ENCODE results near the gene SURF4.

Gene SURF4

GRCh38 chr9:133375724-133376654 is at the start of gene SURF4, which contains the start of gene STKLD1:
Gene SURF4, minus strand, starts transcription at chr9:133376060. Its CDS starts 91 bp downstream, at chr9:133375969.
Gene STKLD1, plus strand, starts transcription at chr9:133376366. Its CDS starts 108 bp downstream, at chr9:133376474.
- DNase-seq (ENCODE audit: low read depth in 2 of 2) = peak; percentile 86 to 93

GRCh38 chr9:133425049-133425632 is 49.3 kb upstream of the SURF4 start:
- no peak for DNase-seq (ENCODE audit: low read depth in 2 of 2)

GRCh38 chr9:133424187-133424586 is 48.3 kb upstream of the SURF4 start:
- DNase-seq (ENCODE audit: low read depth in 2 of 2) = no peak

- DNase-seq (ENCODE audit: low read depth in 2 of 2) = no peak
These were observed 47.4 kb upstream of the SURF4 start for GRCh38 chr9:133423216-133423615.

GRCh38 chr9:133421615-133422542 is 46.0 kb upstream of the SURF4 start, which contains the start of gene ADAMTS13:
Gene ADAMTS13, plus strand, starts transcription at chr9:133422367. Its CDS starts 77 bp downstream, at chr9:133422444.
- no peak for DNase-seq (ENCODE audit: low read depth in 2 of 2)

GRCh38 chr9:133420392-133420827 is 44.5 kb upstream of the SURF4 start:
- DNase-seq (ENCODE audit: low read depth in 2 of 2) = no peak

GRCh38 chr9:133419005-133419404 is 43.1 kb upstream of the SURF4 start:
- no peak for DNase-seq (ENCODE audit: low read depth in 2 of 2)

GRCh38 chr9:133417541-133418461 is 41.9 kb upstream of the SURF4 start, which contains the start of gene REXO4:
Gene REXO4, minus strand, starts transcription at chr9:133418010. Its CDS starts 166 bp downstream, at chr9:133417844.
- peak; percentile 63 to 67 for DNase-seq (ENCODE audit: low read depth in 2 of 2)

GRCh38 chr9:133415170-133415569 is 39.3 kb upstream of the SURF4 start:
- no peak for DNase-seq (ENCODE audit: low read depth in 2 of 2)

- no peak for DNase-seq (ENCODE audit: low read depth in 2 of 2)
These were observed 32.2 kb upstream of the SURF4 start for GRCh38 chr9:133408042-133408441.

GRCh38 chr9:133406480-133407307 is 30.8 kb upstream of the SURF4 start:
- peak; percentile 58 to 67 for DNase-seq (ENCODE audit: low read depth in 2 of 2)

- no peak for DNase-seq (ENCODE audit: low read depth in 2 of 2)
These were observed 29.9 kb upstream of the SURF4 start for GRCh38 chr9:133405508-133406438.

GRCh38 chr9:133404454-133405002 is 28.7 kb upstream of the SURF4 start:
- DNase-seq (ENCODE audit: low read depth in 2 of 2) = no peak

- DNase-seq (ENCODE audit: low read depth in 2 of 2) = peak; percentile 19 to 25
These were observed 28.1 kb upstream of the SURF4 start for GRCh38 chr9:133403766-133404453.

GRCh38 chr9:133402689-133403088 is 26.8 kb upstream of the SURF4 start:
- DNase-seq (ENCODE audit: low read depth in 2 of 2) = no peak

GRCh38 chr9:133401588-133401987 is 25.7 kb upstream of the SURF4 start:
- no peak for DNase-seq (ENCODE audit: low read depth in 2 of 2)

GRCh38 chr9:133400292-133400691 is 24.4 kb upstream of the SURF4 start:
- no peak for DNase-seq (ENCODE audit: low read depth in 2 of 2)
